ENCODE results near the gene MYO15A.

DNA sequence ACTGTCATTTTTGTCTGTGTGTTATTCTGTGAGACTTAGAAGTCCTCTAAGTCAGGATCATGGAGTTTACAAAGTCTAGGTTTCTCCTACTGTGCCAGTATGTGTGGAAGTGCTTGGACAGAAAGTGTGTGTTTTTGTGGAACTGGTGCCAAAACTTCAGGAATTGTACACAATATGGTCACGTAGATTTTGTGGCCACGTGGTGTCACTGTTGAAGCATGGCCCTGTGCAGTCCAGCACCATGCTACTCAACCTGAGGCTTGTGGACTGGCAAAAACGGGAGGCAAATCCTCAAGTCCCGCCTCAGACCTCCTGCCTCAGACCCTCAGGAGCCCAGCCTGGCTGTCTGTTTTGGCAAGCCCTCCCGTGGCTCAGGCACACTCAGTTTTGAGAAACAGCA lies 58.3 kb downstream of the MYO15A start:
- TF ChIP-seq, protein P1, sequence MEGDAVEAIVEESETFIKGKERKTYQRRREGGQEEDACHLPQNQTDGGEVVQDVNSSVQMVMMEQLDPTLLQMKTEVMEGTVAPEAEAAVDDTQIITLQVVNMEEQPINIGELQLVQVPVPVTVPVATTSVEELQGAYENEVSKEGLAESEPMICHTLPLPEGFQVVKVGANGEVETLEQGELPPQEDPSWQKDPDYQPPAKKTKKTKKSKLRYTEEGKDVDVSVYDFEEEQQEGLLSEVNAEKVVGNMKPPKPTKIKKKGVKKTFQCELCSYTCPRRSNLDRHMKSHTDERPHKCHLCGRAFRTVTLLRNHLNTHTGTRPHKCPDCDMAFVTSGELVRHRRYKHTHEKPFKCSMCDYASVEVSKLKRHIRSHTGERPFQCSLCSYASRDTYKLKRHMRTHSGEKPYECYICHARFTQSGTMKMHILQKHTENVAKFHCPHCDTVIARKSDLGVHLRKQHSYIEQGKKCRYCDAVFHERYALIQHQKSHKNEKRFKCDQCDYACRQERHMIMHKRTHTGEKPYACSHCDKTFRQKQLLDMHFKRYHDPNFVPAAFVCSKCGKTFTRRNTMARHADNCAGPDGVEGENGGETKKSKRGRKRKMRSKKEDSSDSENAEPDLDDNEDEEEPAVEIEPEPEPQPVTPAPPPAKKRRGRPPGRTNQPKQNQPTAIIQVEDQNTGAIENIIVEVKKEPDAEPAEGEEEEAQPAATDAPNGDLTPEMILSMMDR (IDR thresholded peaks at IDR 0.05; ENCODE audit: borderline replicate concordance, extremely low read depth, low read length, poor library complexity, severe bottlenecking): peak; percentile 31
- TF ChIP-seq EZH2 (IDR thresholded peaks at IDR 0.05; ENCODE audit: borderline replicate concordance, low read depth, low read length, severe bottlenecking): no peak
